HL-60 (cell line): Measurements from ENCODE around the gene TP53AIP1.

Source experiments
- SPI1 ChIP-seq: IDR thresholded peaks from 2 replicates; pipeline ENCODE4 v1.6.1; 2012; ENCODE audit warnings: low read depth, mild to moderate bottlenecking, borderline replicate concordance
- TF ChIP-seq, protein P1 (sequence below): IDR thresholded peaks from one replicate; pipeline ENCODE4 v1.5.1; 2011; ENCODE audit warnings: low read length, control low read depth, inconsistent platforms; ENCODE audit not compliant: insufficient read depth

GRCh38 chr11:128907585-128907984, 35.1 kb downstream of the TP53AIP1 start:
- TF ChIP-seq, protein P1, sequence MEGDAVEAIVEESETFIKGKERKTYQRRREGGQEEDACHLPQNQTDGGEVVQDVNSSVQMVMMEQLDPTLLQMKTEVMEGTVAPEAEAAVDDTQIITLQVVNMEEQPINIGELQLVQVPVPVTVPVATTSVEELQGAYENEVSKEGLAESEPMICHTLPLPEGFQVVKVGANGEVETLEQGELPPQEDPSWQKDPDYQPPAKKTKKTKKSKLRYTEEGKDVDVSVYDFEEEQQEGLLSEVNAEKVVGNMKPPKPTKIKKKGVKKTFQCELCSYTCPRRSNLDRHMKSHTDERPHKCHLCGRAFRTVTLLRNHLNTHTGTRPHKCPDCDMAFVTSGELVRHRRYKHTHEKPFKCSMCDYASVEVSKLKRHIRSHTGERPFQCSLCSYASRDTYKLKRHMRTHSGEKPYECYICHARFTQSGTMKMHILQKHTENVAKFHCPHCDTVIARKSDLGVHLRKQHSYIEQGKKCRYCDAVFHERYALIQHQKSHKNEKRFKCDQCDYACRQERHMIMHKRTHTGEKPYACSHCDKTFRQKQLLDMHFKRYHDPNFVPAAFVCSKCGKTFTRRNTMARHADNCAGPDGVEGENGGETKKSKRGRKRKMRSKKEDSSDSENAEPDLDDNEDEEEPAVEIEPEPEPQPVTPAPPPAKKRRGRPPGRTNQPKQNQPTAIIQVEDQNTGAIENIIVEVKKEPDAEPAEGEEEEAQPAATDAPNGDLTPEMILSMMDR, result no peak
- TF ChIP-seq SPI1, result no peak
